Stimulated activated CD4-positive, alpha-beta T cell treated with anti-CD3 and anti-CD28 coated beads, TNF-alpha, amount 100 ng/mL, for 24 hours (primary cell): ENCODE data around the gene SMC4.
A peak's percentile ranks its signal among the peaks of the same experiment; 100 is the strongest.
"Not testable (repeated sequence)": the region's sequence is repeated elsewhere in the genome, so short reads cannot be mapped to it uniquely, and the experiment has no call there.

Experiments
- DNase-seq, 3 experiments: peaks; one replicate each; pipeline ENCODE4 v3.0.0-alpha.2; 2020; ENCODE audit warnings: low read depth in 3 of 3

The SMC4 gene

DNA sequence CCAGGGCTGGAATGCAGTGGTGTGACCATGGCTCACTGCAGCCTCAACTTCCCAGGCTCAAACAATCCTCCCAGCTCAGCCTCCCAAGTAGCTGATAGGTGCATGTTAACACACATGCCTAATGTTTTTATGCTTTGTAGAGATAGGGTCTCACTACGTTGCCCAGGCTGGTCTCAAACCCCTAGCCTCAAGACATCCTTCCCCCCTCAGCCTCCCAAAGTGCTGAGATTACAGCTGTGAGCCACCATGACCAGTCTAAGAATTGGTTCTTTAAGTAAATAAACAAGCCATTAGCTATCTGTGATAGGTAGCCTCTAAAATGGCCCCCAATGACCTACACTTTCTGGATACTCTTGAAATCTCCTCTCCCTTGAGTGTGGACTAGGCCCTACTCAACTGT lies 46.4 kb downstream of the SMC4 start:
- DNase-seq = no peak

DNA sequence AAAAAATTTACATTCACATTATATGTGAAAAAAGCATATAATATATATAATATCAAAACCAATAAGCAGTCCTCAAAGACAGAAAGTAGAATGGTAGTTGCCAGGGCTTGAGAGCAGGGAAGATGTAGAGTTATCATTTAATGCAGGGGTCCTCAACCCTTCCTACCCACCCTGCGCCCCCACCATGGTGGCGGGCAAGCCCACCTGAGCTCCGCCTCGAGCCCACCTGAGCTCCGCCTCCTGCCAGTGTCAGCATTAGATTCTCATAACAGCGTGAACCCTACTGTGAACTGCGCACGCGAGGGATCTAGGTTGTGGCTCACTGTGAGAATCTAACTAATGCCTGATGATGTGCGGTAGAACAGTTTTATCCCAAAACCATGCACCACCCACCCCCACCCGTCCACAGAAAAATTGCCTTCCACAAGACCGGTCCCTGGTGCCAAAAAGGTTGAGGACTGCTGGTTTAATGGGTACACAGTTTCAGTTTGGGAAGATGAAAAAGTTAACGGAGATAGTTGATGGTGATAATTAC lies 47.1 kb downstream of the SMC4 start:
- DNase-seq = no peak

DNA sequence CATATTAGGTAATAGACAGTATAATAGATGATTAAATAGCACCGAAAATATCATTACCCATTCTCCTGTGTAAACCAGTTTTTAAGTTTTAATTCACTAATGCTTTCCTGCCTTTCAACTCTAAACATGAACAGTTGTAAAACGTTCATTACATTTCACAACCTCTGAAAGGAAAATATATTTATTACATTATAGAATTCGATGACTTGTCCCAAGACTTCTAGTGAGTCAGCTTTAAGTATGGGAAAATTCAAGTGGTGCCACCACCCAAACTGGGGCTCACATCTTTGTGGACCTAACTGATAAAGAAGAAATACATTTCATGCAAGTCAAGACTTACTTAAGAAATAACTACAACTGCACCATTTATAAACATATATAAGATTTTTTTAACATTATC lies 48.1 kb downstream of the SMC4 start:
- DNase-seq = no peak

DNA sequence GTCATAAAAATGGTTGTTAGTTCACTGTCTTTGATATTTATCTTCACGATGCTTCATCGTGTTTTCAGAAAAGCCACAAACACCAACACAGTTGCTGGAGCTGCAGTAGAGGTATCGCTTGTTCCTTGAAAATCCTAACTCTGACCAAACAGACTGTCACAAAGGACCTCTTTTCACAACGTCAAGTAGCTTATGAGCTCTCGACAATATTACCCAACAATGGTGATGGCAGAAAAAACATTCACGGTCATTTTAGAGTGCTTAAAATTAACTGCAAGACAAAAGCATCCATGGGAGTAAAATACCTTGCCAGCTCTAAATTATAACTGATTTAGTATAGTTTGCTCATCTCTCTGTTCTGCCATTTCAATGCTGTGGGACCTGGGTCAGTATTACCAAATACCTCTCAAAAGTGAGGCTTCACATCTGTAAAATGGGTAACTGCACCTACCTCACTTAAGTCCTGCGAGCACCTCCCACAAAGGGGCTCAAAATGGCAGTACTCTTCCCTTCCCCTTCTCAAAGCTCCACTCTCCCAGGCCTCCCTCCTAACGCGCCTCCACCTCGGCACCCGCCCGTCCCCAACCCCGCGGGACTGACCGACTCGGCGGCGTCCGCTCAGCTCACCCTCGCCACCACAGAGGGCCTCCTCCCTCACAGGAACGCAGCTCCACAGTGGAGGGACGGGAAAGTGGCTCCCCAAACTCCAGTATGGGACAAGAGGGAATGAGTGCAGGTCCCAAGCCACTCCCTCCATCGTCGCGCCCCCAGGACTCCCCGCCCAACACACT lies 49.6 kb downstream of the SMC4 start:
- DNase-seq = no peak

DNA sequence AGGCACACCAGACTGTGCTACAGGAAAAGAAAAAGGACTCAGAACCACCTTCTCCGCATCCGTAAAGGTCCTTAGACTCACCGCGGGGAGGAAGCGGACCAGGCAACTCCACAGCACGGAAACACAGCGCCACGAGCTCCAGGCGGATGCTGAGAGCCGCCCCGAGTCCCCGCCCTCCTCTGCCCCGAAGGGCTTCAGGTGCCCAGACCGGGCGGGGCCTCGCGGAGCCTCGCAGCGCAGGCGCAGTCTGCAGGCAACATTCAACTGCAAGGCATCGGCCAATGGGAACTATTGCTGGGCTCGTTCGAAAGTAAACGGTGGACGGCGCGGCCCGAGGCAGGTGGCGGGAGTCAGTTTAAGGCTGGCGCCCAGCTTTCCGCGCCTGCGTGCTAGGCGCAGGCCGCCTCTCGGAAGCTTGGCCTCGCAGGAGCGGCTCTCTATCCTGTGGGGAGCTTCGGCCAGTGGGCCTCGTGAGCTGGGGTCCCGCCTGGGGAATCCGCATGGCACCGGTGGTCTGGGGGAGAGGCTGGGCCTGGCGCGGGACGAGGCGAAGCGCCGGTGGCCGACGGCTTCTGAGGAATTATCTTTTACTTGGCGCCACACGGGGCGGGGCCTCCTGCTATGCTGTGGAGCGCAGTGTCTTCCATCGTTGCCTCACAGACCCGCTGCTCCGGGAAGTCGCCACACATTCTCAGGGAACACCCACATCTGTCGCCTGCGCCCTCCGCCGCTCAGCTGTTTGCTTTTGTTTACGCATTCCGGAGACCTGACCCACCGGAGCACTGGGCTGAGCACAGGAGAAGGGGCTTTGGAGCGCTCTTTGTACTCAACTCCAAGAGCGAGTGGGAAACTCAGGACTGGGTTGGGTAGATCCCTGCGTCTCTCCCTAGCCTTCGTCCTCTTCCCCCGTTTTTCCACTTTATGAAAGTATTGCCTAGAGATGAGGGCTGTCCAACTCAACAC lies 50.5 kb downstream of the SMC4 start, which contains the start of gene TRIM59:
Gene TRIM59 (minus strand): TSS at position 151 of the 963 bp plus-strand sequence. CDS start 10,603 bp downstream, outside the sequence.
- DNase-seq = peak; percentile 87 to 98 (median 88)

DNA sequence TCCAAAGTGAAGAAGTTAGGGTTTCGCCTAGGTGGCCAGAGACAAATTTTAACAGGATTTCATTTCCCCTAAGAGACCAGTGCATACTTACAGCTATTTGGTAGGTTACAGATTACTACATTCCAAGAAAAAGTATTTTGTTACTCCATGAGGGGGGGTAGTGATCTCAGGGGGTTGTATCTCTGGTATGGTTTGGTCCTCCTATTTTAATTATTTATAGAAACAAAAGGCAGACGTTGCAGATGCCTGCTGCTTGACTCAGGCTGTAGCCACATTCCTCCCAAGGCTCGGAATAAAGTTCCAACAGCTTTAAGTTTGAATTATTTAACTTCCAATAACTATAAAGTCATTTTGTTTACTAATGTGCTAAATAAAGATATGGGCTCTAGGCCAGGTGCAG lies 51.4 kb downstream of the SMC4 start:
- DNase-seq = no peak

DNA sequence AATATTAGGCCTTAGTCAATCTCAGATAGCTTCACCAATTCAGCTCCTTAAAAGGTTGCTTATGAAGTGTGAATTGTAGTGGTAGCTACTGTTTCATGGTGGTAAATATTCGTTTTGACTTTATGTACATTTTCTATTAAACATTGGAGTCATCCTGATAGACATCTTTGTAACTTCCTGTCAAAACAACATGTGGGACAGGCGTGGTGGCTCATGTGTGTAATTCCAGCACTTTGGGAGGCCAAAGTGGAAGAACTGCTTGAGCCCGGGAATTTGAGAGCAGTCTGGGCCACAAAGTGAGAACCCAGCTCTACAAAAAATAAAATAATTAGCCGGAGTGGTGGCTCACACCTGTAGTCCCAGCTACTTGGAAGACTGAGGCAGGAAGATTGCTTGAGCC lies 52.2 kb downstream of the SMC4 start:
- DNase-seq = no peak

DNA sequence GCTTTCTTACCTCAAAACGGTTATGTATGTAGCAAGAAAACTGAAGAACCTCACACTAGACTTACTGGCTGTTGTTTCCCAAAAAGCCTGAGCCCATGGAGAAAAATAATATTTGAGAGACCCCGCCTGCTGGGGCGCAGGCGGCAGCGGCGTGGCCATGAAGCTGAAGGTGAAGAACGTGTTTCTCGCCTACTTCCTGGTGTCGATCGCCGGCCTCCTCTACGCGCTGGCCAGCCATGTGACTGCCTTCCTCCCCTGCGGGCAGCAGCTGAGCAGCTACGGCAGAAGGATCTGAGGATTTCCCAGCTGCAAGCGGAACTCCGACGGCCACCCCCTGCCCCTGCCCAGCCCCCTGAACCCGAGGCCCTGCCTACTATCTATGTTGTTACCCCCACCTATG lies 52.8 kb downstream of the SMC4 start:
- DNase-seq = not testable (repeated sequence)

DNA sequence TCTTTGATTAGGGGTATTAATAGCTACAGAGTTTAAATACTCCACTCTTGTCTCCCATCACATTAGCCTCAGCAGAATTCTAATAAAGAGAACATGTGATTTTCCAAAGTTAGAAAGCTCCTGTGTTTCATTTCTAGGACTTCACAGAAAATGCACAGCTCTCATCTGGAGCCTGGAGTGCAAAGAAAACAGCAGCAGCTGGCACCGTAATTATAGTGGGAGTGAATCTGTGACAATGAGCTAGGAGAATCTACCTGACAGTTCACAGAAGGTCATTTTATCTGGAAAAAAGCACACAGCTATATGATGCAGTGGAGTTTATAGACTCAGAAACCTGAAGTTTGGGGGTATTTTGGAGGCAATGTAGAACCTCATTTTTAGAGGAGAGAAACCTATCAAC lies 55.5 kb downstream of the SMC4 start:
- DNase-seq = no peak

DNA sequence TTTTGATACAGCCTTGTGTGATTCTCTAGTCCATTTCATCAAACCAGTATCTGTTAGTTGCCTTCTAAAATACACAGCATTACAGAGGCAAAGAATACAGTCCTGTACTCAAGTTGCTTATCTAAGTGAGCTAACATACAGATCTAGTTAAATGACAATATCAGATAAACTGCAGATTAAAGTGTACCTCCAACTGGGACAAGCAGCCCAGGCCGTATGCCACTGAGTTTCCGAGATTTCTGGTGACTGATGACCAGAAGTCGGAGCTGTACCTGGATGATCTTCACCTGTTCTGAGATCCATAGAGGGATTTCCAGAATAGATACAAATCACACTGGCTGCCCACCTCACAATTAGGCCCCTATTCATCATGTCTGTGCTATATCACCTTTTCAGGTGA lies 56.4 kb downstream of the SMC4 start:
- no peak for DNase-seq

DNA sequence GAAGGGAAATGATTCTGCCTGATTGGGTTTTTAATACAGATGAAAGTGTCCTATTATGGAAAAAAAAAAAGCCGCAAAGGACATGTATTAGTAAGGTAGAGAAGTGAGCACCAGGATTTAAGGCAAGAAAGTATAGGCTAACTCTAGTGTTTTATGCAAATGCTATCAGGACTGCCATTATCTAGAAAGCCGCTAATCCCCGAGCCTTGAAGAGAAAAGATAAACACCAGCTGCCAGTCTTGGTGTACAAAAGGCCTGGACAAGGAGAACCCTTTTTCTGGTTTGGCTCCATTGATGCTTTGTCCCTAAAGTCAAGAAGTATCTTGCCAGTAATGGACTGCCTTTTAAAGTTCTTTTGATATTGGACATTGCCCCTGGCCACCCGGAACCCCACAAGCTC lies 58.7 kb downstream of the SMC4 start:
- no peak for DNase-seq

DNA sequence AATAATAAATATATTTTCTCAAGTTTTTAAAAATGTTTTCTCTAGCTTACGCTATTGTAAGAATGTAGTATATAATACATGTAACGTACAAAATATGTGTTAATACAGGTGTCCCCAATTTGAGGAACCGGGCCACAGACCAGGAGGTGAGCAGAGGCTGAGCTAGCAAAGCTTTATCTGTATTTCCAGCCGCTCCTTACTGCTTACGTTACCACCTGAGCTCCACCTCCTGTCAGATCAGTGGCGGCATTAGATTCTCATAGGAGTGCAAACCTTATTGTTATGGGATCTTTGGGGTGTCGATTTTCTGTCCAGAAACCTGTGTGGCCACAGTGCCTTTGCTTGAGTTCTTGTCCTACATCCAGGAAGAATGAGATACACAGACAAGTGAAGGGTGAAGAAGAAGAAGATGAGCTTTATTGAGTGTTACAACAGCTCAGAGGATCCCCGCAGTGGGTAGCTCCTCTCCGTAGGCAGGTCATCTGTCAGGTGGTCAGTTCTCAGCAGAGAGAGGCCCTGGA lies 60.1 kb downstream of the SMC4 start:
- DNase-seq = no peak

DNA sequence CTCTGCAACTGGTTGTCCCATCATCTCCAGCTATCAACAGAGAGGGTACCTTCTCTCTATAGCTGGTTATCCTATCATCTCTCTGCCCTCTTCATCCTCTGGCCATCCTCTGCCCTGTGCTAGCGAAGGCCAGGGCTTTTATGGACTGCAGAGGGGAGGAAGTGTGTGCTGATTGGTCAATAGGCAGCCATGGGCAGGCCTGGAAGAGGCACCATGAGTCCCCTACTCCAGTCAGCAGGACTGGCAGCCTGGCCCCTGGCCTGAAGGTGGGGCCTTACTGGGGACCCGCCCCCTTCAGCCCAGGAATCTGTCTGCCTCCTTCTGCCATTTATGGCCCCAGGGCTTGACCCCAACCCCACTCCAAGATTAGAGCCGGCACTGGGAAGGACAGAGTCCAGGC lies 60.6 kb downstream of the SMC4 start:
- no peak for DNase-seq

DNA sequence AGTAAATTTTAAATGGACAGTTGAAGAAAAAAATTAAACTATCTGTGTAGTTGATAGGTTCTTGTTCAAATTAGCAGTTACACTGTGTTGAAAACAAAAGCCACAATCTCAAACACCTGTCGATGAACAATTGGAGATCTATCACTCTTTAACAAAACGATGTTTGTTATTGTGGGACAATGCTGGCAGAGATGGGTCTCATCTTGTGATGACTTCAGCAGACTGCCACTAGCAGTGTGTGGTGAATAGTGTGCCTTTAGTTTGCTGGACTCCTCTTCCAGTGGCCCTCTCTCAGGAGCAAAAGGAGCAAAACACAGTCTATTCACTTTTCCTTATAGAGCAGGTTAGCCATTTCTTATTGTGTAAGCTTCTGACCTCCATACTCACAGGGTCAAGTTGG lies 64.9 kb downstream of the SMC4 start:
- DNase-seq = no peak

DNA sequence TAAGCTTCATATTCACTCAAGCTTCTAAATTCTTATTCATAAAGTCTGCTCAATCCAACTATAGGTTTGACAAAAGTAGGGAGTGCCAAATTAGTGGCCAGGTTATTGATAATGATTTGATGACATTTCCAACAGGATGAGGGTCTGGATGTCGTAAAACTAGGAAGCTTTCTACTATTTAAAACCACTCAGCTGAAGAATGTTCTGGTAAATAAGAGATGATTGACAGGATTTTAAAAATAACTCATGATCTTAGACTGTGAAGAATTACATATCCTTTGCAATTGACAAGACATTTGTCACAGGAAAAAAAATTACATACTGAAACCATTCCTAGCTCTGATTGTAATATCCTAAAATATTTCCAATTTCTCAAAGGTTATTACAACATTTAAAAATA lies 65.5 kb downstream of the SMC4 start:
- no peak for DNase-seq

DNA sequence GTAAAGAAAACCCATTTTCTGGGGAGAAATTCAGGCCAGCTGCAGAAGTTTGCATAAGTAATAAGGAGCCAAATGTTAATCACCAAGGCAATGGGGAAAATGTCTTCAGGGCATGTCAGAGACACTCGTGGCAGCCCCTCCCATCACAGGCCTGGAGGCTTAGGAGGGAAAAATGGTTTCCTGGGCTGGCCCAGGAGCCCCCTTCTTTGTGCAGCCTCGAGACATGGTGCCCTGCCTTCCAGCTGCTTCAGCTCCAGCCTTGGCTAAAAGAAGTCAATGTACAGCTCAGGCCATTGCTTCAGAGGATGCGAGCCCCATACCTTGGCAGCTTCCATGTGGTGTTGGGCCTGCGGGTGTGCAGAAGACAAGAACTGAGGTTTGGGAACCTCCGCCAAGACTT lies 70.7 kb downstream of the SMC4 start:
- no peak for DNase-seq

DNA sequence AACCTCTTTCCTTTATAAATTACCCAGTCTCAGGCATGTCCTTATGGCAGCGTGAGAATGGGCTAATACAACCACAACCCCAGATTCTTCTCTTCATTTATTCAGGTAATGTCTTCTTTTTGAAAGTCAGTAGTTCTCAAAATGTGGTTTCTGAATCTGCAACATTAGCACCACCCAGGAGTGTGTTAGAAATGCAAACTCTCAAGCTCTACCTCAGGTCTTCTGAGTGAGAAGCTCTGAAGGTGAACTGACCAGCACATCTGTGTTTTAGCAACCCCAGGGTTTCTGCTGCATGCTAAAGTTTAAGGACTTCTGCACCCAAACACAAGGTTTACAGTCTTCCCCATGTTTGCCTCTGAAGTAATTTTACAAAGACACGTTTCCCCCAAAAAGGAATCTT lies 72.4 kb downstream of the SMC4 start:
- DNase-seq = no peak

DNA sequence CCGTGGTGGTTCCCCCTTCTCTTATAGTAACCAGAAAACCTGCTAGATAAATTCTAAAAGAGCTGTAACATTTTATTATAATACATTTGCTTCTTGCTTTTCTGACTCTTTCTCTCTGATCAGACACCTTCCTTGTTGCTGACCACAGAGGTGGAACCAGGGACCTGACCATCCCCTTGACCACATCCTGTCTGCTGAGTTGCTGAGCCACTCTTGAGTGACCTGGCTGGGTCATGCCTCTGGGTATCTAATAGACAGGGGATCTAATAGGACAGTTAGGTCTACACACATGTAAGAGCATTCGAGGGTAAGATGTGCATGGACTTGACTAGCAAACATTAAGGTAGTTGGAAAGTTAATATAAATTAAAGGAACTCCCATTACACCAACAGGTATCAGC lies 72.9 kb downstream of the SMC4 start:
- DNase-seq = no peak

DNA sequence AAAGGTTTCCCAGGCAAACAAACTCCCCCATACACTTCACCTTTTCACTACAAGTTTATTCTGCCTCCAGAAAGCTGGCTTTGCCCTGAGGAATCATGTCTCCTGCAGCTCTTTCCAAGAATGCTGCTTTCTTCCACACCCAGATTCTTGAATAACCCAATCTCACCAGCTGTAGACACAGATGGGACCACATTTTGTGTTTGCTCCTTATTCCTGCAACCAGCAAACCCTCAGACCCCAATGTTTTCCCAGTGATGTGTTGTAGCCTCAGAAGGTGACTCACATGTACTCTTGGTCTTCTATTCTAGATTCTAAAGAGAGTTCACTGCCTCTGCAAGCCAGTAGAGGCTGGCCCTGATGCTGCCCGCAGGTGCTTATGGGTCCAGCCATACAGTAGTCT lies 73.8 kb downstream of the SMC4 start:
- DNase-seq = no peak

DNA sequence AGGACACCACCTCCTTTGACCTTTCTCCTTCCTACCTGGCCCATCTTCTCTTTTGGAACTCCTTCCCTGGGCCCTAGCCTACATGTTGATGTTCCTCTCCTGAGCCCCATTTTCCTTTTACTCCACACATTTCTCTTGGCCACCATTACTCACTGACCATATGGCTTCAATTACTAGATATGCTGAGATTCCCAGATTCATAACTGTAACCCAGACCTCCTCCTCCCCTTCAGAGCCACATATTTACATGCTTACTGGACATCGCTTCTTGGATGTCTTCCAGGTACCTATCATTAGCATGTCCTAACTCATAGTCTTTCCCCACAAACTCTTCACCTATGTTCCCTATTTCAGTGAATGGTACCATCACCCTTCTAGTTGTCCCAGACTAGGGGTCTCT lies 74.5 kb downstream of the SMC4 start:
- no peak for DNase-seq

DNA sequence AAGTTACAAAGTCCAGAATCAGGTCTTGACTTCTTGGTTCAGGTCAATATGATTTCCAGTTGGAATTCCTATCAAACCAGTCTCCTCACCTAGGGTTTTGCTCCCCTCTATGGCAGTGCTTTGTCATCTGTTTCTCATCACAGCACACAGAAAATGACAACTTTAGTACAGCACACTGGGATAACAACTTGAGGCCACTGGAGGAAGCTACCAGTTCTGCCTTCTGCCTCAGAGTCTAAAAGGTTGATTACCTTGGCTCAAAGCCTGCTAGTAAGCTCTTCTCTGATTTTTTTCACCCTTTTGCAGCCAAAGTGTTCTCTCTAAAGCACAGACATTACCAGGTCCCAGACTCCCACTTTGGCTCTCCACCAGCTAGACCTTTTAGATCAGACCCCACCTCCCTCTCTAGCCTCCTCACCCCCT lies 75.0 kb downstream of the SMC4 start:
- DNase-seq = no peak

DNA sequence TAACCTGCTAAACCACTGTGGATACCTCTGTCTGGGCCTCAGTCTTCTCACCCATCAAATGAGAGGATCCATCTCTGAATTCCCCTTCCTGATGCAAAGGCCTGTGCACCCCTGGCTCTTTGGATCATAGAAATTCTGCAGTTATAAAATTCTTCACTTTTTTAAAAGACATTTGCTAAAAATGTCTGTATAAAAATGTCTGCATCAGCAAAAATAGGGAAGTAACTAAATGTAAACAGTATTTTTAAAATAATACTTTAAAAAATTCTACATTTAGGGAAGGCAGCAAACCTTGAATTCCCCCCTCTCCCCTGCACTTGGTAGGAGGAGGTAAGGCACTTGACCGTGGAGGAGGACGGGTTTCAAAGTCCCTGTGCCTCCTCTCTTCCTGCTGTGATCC lies 75.7 kb downstream of the SMC4 start:
- DNase-seq = no peak
